GM13977 (cell line): ENCODE measurements around the gene KRT14.

Experiments
- DNase-seq: peaks from one replicate; pipeline ENCODE4 v3.0.0; 2012; ENCODE audit warnings: low spot score
- CTCF ChIP-seq: IDR thresholded peaks from 2 replicates; pipeline ENCODE4 v1.5.1; 2012; ENCODE audit warnings: mild to moderate bottlenecking, control low read depth; ENCODE audit not compliant: insufficient read depth; ENCODE audit errors: extremely low read depth, missing control alignments
- in situ Hi-C: fragments of 300-500 bp; cut with MboI; formaldehyde crosslinking; loops from one replicate; pipeline ENCODE4 v1.12.0; 2022; ENCODE audit warnings: low sequenced_read_pairs, low pct_unique_long_range_greater_than_20kb, mixed read lengths, inconsistent platforms; ENCODE audit not compliant: unreplicated experiment

KRT14 gene

GRCh38 chr17:41575336-41575735 is 11.4 kb downstream of the KRT14 start:
- DNase-seq: no peak
- no peak for TF ChIP-seq CTCF
- in situ Hi-C loops: loop anchor here (25.0 kb wide), 1 partner anchor 88 kb away; the partner anchor contains the start of genes KRT35 and KRT36

GRCh38 chr17:41571561-41572434 is 14.9 kb downstream of the KRT14 start, which contains the start of gene KRT9:
KRT9 (minus strand) TSS chr17:41572059; CDS start chr17:41571992, 67 bp downstream.
- DNase-seq: no peak
- in situ Hi-C loops: no loop called here
- no peak for TF ChIP-seq CTCF

- no peak for DNase-seq
- no peak for TF ChIP-seq CTCF
- in situ Hi-C loops: no loop called here
These were observed 19.4 kb downstream of the KRT14 start for GRCh38 chr17:41567317-41567716.

GRCh38 chr17:41565338-41565737 is 21.4 kb downstream of the KRT14 start:
- TF ChIP-seq CTCF: no peak
- in situ Hi-C loops: no loop called here
- DNase-seq: no peak

GRCh38 chr17:41563607-41564170 is 23.0 kb downstream of the KRT14 start:
- in situ Hi-C loops: no loop called here
- no peak for TF ChIP-seq CTCF
- no peak for DNase-seq

GRCh38 chr17:41561554-41561953 is 25.1 kb downstream of the KRT14 start:
- in situ Hi-C loops: no loop called here

More at GRCh38 chr17:41561554-41561953, 25.1 kb downstream of the KRT14 start:
- DNase-seq: no peak
- TF ChIP-seq CTCF: no peak
